ENCODE measurements around the gene FOSL2.

DNA sequence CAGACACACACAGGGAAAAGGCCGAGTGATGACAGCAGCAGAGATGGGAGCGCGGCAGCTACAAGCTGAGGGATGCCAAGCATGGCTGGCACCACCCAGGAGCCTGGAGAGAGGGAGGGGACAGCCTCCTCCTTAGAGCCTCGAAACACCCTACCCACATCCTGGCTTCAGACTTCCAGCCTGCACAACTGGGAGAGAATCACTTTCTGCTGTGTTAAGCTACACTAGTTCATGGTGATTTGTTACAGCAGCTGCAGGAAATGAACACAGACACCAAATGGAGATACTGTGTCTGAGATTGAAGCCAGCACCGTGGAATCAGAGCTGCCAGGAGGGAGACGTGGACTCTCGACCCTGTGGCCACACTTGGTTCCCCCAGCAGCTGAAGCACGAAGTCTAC is 27.5 kb upstream of the FOSL2 start:
- TF ChIP-seq, protein P1, sequence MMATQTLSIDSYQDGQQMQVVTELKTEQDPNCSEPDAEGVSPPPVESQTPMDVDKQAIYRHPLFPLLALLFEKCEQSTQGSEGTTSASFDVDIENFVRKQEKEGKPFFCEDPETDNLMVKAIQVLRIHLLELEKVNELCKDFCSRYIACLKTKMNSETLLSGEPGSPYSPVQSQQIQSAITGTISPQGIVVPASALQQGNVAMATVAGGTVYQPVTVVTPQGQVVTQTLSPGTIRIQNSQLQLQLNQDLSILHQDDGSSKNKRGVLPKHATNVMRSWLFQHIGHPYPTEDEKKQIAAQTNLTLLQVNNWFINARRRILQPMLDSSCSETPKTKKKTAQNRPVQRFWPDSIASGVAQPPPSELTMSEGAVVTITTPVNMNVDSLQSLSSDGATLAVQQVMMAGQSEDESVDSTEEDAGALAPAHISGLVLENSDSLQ (IDR thresholded peaks at IDR 0.05) = no peak
- TF ChIP-seq NFRKB (IDR thresholded peaks at IDR 0.05) (no peak), ZNF384 (IDR thresholded peaks at IDR 0.05) (no peak), ARNT (IDR thresholded peaks at IDR 0.05) (no peak), L3MBTL2 (conservative IDR thresholded peaks at IDR 0.05) (no peak), SP1 (IDR thresholded peaks at IDR 0.05) (no peak), ELF4 (IDR thresholded peaks at IDR 0.05) (no peak), SUZ12 (IDR thresholded peaks at IDR 0.05) (no peak), BHLHE40 (IDR thresholded peaks at IDR 0.05; ENCODE audit: borderline replicate concordance) (no peak), HDGF (IDR thresholded peaks at IDR 0.05; ENCODE audit: borderline replicate concordance) (no peak)
